Activated naive CD4-positive, alpha-beta T cell treated with anti-CD3 and anti-CD28 coated beads for 36 hours (primary cell): ENCODE measurements around the gene SKIC2. TPM values are rescaled to one million over a fixed set of nuclear protein-coding genes. Genes with fewer than 3 reads are reported as not detected.
"Not testable (repeated sequence)": the region's sequence is repeated elsewhere in the genome, so short reads cannot be mapped to it uniquely, and the experiment has no call there.

Source experiments
- CTCF ChIA-PET: fragments of 350-600 bp; sonication (Branson Sonifier 250); formaldehyde crosslinking; loops from one replicate; lab custom pipeline; 2021; ENCODE audit warnings: antibody characterized with exemption; lab: Charles Lee
- DNase-seq: peaks from one replicate; pipeline ENCODE4 v3.0.0-alpha.2; 2020
- H3K27ac Mint-ChIP-seq: one replicate; pipeline ENCODE4 v1.8.0; 2021; ENCODE audit warnings: mild to moderate bottlenecking, mixed read lengths
- H3K27me3 Mint-ChIP-seq: one replicate; pipeline ENCODE4 v1.8.0; 2021; ENCODE audit warnings: low read depth, mixed read lengths
- H3K36me3 Mint-ChIP-seq: one replicate; pipeline ENCODE4 v1.8.0; 2021; ENCODE audit warnings: low read depth, mixed read lengths
- H3K4me1 Mint-ChIP-seq: one replicate; pipeline ENCODE4 v1.8.0; 2021; ENCODE audit warnings: low read depth, mixed read lengths
- H3K4me3 Mint-ChIP-seq: one replicate; pipeline ENCODE4 v1.8.0; 2021; ENCODE audit warnings: mild to moderate bottlenecking, moderate library complexity, mixed read lengths
- H3K9me3 Mint-ChIP-seq: one replicate; pipeline ENCODE4 v1.8.0; 2021; ENCODE audit warnings: mixed read lengths
- intact Hi-C: fragments of 100-400 bp; cut with micrococcal nuclease; formaldehyde crosslinking; loops from one replicate; pipeline ENCODE4 v1.15.1; 2023
- total RNA-seq, 2 experiments: library from RNA; stranded (reverse); gene quantifications; one replicate each; pipeline ENCODE4 v1.2.3, GENCODE V29; 2021

SKIC2 gene
- total RNA-seq, 2 experiments from 2014 or later = 93.6 to 101 TPM

- H3K4me1 Mint-ChIP-seq = no peaks in the 10 kb centered on the region
- no peak overlapping the region for H3K4me3 Mint-ChIP-seq
- H3K27me3 Mint-ChIP-seq = no peaks in the 10 kb centered on the region
- no peak overlapping the region for H3K27ac Mint-ChIP-seq
- CTCF ChIA-PET = interaction anchor here (0.6 kb wide), 1 partner anchor 12 kb away, joined by 4 read pairs; no protein-coding TSS in a partner anchor
- no peak for DNase-seq
- no peaks in the 10 kb centered on the region for H3K36me3 Mint-ChIP-seq
- intact Hi-C loops = no loop called here
- no peaks in the 10 kb centered on the region for H3K9me3 Mint-ChIP-seq
These were observed 30.9 kb upstream of the SKIC2 start for GRCh38 chr6:31927863-31928671.

GRCh38 chr6:31928672-31928939 is 30.4 kb upstream of the SKIC2 start:
- H3K36me3 Mint-ChIP-seq = no peaks in the 10 kb centered on the region
- DNase-seq = no peak
- H3K4me3 Mint-ChIP-seq = no peak overlapping the region
- H3K9me3 Mint-ChIP-seq = no peaks in the 10 kb centered on the region
- CTCF ChIA-PET = interaction anchor here (0.6 kb wide), 1 partner anchor 12 kb away, joined by 4 read pairs; no protein-coding TSS in a partner anchor
- intact Hi-C loops = no loop called here
- no peaks in the 10 kb centered on the region for H3K27me3 Mint-ChIP-seq
- no peaks in the 10 kb centered on the region for H3K4me1 Mint-ChIP-seq
- H3K27ac Mint-ChIP-seq = no peak overlapping the region

DNA sequence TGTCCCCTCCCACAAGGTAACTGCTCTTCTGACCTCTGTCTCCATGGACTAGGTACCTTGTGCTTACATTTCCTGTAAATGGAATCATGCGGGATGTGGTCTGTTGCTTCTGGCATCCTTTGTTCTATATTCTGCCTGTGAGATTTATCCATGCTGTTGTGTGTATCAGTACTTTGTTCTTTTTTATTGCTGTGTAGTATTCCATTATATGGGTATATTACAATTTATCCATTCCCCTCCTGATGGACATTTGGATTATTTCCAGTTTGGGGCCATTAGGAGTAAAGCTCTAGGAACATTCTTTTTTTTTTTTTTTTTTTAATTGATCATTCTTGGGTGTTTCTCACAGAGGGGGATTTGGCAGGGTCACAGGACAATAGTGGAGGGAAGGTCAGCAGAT is 28.0 kb upstream of the SKIC2 start:
- H3K9me3 Mint-ChIP-seq = no peaks in the 10 kb centered on the region
- CTCF ChIA-PET = interaction anchor here (0.5 kb wide), 1 partner anchor 37 kb away, joined by 3 read pairs; no protein-coding TSS in a partner anchor
- H3K4me3 Mint-ChIP-seq = no peak overlapping the region
- H3K4me1 Mint-ChIP-seq = no peaks in the 10 kb centered on the region
- H3K36me3 Mint-ChIP-seq = no peaks in the 10 kb centered on the region
- intact Hi-C loops = no loop called here
- no peak for DNase-seq
- no peaks in the 10 kb centered on the region for H3K27me3 Mint-ChIP-seq
- H3K27ac Mint-ChIP-seq = no peak overlapping the region

GRCh38 chr6:31932137-31932536 is 26.8 kb upstream of the SKIC2 start:
- H3K36me3 Mint-ChIP-seq, CTCF ChIA-PET, H3K4me3 Mint-ChIP-seq, H3K27me3 Mint-ChIP-seq, H3K4me1 Mint-ChIP-seq, H3K9me3 Mint-ChIP-seq, intact Hi-C loops, DNase-seq, H3K27ac Mint-ChIP-seq: not testable (repeated sequence)

GRCh38 chr6:31933537-31933936 is 25.4 kb upstream of the SKIC2 start:
- Mint-ChIP-seq H3K4me3 (no peak overlapping the region), H3K27ac (no peak overlapping the region)

GRCh38 chr6:31935021-31935420 is 24.0 kb upstream of the SKIC2 start:
- Mint-ChIP-seq H3K4me1 (no peaks in the 10 kb centered on the region), H3K9me3 (no peaks in the 10 kb centered on the region), H3K36me3 (no peaks in the 10 kb centered on the region), H3K27me3 (no peaks in the 10 kb centered on the region), H3K4me3 (no peak overlapping the region), H3K27ac (no peak overlapping the region)
- intact Hi-C loops = no loop called here
- CTCF ChIA-PET = interaction anchor here (2.7 kb wide), 1 partner anchor 18 kb away, joined by 8 read pairs; no protein-coding TSS in a partner anchor
- no peak for DNase-seq

More at GRCh38 chr6:31933537-31933936, 25.4 kb upstream of the SKIC2 start:
- CTCF ChIA-PET = no interaction called here
- no peak for DNase-seq
- Mint-ChIP-seq H3K27me3 (no peaks in the 10 kb centered on the region), H3K4me1 (no peaks in the 10 kb centered on the region), H3K36me3 (no peaks in the 10 kb centered on the region), H3K9me3 (no peaks in the 10 kb centered on the region)
- intact Hi-C loops = no loop called here

GRCh38 chr6:31935823-31936222 is 23.2 kb upstream of the SKIC2 start:
- Mint-ChIP-seq H3K27me3 (no peaks in the 10 kb centered on the region), H3K4me1 (no peaks in the 10 kb centered on the region), H3K9me3 (no peaks in the 10 kb centered on the region), H3K4me3 (no peak overlapping the region), H3K27ac (no peak overlapping the region), H3K36me3 (no peaks in the 10 kb centered on the region)
- CTCF ChIA-PET = interaction anchor here (0.6 to 2.7 kb wide), 2 partner anchors 17 to 247 kb away, joined by 4 to 8 read pairs; no protein-coding TSS in a partner anchor
- no peak for DNase-seq
- intact Hi-C loops = no loop called here

DNA sequence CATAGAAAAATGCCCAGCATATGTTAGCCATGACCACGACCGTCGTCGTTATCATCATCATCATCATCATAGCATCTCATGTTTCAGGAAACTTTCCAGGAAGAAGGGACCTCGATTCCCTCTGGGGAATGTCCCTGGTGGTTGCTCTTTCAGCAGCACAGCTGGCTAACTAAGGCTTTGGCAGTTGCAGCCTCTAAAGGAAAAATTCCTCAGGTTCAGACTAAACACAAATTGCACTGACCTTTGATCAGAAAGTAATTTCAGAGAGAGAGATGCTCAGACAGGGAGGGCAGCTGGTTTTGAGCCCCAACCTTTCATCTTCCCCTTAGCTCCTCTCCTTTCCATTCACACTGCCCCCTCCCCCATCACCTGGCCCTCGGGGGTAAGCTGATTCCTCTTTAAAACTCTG is 18.7 kb upstream of the SKIC2 start:
- CTCF ChIA-PET = interaction anchor here (0.6 to 2.9 kb wide), 3 partner anchors 12 to 297 kb away, joined by 3 to 16 read pairs (median 3); no protein-coding TSS in a partner anchor
- H3K4me1 Mint-ChIP-seq = peaks cover under 1% of the 10 kb centered on the region
- DNase-seq = no peak
- H3K27ac Mint-ChIP-seq = no peak overlapping the region
- H3K27me3 Mint-ChIP-seq = peaks cover 1% of the 10 kb centered on the region
- no peaks in the 10 kb centered on the region for H3K36me3 Mint-ChIP-seq
- no peaks in the 10 kb centered on the region for H3K9me3 Mint-ChIP-seq
- no peak overlapping the region for H3K4me3 Mint-ChIP-seq
- intact Hi-C loops = no loop called here

GRCh38 chr6:31943742-31944141 is 15.2 kb upstream of the SKIC2 start:
- CTCF ChIA-PET = interaction anchor here (2.8 kb wide), 1 partner anchor 8 kb away, joined by 14 read pairs; no protein-coding TSS in a partner anchor
- no peaks in the 10 kb centered on the region for H3K36me3 Mint-ChIP-seq

GRCh38 chr6:31945154-31945506 is 13.8 kb upstream of the SKIC2 start:
- peaks cover 2% of the 10 kb centered on the region for H3K27me3 Mint-ChIP-seq
- peaks cover 7% of the 10 kb centered on the region for H3K4me1 Mint-ChIP-seq
- intact Hi-C loops = no loop called here
- H3K36me3 Mint-ChIP-seq = no peaks in the 10 kb centered on the region
- H3K9me3 Mint-ChIP-seq = no peaks in the 10 kb centered on the region
- no peak overlapping the region for H3K27ac Mint-ChIP-seq
- CTCF ChIA-PET = no interaction called here
- no peak for DNase-seq
- H3K4me3 Mint-ChIP-seq = no peak overlapping the region

More at GRCh38 chr6:31943742-31944141, 15.2 kb upstream of the SKIC2 start:
- H3K27ac Mint-ChIP-seq = no peak overlapping the region
- intact Hi-C loops = no loop called here
- peaks cover 7% of the 10 kb centered on the region for H3K4me1 Mint-ChIP-seq
- H3K27me3 Mint-ChIP-seq = peaks cover 2% of the 10 kb centered on the region
- H3K4me3 Mint-ChIP-seq = no peak overlapping the region
- no peaks in the 10 kb centered on the region for H3K9me3 Mint-ChIP-seq
- no peak for DNase-seq

DNA sequence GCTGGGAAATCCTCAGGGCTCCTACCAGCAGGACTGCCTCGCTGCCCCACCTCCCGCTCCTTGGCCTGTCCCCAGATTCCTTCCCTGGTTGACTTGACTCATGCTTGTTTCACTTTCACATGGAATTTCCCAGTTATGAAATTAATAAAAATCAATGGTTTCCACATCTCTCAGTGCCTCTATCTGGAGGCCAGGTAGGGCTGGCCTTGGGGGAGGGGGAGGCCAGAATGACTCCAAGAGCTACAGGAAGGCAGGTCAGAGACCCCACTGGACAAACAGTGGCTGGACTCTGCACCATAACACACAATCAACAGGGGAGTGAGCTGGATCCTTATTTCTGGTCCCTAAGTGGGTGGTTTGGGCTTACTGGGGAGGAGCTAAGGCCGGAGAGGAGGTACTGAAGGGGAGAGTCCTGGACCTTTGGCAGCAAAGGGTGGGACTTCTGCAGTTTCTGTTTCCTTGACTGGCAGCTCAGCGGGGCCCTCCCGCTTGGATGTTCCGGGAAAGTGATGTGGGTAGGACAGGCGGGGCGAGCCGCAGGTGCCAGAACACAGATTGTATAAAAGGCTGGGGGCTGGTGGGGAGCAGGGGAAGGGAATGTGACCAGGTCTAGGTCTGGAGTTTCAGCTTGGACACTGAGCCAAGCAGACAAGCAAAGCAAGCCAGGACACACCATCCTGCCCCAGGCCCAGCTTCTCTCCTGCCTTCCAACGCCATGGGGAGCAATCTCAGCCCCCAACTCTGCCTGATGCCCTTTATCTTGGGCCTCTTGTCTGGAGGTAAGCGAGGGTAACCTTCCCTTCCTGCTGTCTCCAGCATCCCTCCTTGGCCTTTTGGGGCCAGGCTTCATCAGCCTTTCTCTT is 13.2 kb upstream of the SKIC2 start, which contains the start of gene CFB:
CFB (plus strand) TSS at position 589 of the 863 bp plus-strand sequence; CDS start at position 716, 127 bp downstream.
- CTCF ChIA-PET = no interaction called here
- H3K36me3 Mint-ChIP-seq = no peaks in the 10 kb centered on the region
- H3K27ac Mint-ChIP-seq = no peak within 1 kb of the TSS
- H3K9me3 Mint-ChIP-seq = no peaks in the 10 kb centered on the region
- no peak within 1 kb of the TSS for H3K4me3 Mint-ChIP-seq
- peak; percentile 36 for DNase-seq
- intact Hi-C loops = no loop called here
- peaks cover 7% of the 10 kb centered on the region for H3K4me1 Mint-ChIP-seq
- H3K27me3 Mint-ChIP-seq = peaks cover 2% of the 10 kb centered on the region

GRCh38 chr6:31946370-31946885 is 12.5 kb upstream of the SKIC2 start:
- H3K4me3 Mint-ChIP-seq = no peak overlapping the region
- H3K9me3 Mint-ChIP-seq = no peaks in the 10 kb centered on the region
- peaks cover 2% of the 10 kb centered on the region for H3K27me3 Mint-ChIP-seq
- CTCF ChIA-PET = no interaction called here
- intact Hi-C loops = no loop called here
- H3K36me3 Mint-ChIP-seq = no peaks in the 10 kb centered on the region
- H3K4me1 Mint-ChIP-seq = peaks cover 7% of the 10 kb centered on the region
- DNase-seq = no peak
- no peak overlapping the region for H3K27ac Mint-ChIP-seq
